HG02759 (cell line): ENCODE measurements around the gene NKX3-2.

Source experiments
- ATAC-seq: cut with Tn5 transposase; IDR thresholded peaks from one replicate; pipeline ENCODE4 v1.9.1; 2021; ENCODE audit warnings: mild to moderate bottlenecking, moderate library complexity; ENCODE audit not compliant: unreplicated experiment

Gene NKX3-2

DNA sequence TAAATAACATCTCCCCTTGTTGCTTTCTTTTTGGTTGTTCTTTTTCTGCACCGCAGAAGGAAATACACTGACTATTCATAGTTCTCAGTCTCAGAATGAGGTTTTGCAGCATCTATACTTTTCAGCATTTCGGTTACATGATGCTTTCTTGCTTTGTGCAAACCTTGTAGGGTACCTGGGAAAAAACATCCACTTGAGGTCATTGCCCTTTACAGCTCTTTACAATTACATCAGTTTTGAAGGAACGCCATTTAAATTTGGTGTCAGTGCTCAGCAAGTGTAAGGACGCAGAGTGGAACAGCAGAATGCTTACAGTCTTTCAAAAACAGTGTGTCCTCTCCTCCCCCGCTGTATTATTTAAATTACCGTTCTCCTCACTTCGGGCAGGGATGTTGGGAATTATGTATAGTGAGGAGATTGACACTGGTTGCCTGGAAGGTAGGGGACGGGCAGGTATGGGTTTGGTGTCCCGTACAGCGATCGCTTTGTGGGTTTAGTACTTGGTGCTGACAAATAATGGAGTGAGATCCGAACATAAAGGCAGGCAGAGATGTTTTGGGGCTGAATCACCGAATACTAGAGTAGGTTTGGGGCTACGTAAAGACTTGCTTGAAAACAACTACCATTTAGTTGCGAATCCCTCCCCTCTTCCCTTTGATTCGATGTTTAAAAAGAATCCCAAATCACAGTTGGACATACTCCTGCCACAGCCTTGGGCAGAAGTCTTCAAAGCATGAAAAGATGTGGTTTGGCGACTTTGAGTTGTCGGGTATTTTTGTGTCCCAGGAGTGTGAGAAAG lies 2.0 kb upstream of the NKX3-2 start:
- ATAC-seq: no peak

DNA sequence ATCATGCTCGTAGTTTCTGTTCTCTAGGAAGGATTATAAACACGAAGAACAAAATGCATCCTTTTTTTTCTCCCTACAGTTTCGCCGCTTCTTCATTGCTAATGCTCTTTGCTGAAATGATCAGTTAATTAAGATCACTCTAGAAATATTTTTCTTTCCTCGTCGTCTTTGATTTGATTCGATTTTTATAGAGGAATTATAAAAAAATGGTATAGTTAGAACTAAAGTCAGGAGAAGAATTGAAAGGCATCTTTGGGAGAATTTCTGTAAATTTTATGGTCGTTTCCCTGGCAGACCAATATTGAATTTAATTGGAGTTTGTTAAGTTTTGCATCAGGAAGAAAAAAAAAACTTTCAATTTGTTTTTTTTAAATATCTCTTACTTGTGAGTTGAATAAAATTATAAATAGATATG lies 1.1 kb upstream of the NKX3-2 start:
- ATAC-seq: no peak

DNA sequence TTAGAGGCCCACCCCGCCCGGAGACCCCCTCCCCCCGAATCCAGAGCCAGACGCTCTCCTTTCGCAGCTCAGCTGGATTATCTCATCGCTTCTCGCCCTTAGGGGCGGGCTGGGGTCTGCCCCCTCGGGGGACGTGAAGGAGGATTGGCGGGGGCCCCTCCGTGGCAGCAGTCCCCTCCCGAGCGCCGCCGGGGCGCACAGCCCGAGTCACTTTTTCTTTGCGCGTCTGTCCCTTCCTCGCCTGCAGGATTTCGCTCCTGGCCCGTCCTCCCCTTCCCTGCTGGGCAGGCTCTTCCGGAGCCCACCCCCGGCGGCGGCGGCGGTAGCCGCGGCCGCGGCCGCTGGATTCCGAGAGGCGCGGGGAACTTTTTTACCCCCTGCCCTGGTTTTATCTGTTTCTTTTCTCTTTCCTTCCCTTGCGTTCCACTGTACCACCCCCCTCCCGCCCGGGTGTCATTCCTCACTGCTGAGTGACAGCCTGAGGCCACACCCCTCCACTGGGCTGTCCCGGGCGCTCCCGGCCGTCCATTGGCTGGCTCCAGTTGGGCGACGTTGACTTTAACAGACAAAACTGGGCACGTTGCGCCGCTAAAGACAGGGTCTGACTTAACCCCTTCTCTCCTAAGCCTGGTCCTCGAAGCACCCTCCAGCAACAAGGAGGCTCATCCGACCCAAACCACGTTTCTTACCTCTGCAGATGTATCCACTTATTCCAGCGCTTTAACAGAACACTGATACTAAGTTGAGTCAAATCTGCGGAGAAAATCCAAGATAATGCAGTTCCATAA lies 492 bp upstream of the NKX3-2 start:
- peak; percentile 62 for ATAC-seq

DNA sequence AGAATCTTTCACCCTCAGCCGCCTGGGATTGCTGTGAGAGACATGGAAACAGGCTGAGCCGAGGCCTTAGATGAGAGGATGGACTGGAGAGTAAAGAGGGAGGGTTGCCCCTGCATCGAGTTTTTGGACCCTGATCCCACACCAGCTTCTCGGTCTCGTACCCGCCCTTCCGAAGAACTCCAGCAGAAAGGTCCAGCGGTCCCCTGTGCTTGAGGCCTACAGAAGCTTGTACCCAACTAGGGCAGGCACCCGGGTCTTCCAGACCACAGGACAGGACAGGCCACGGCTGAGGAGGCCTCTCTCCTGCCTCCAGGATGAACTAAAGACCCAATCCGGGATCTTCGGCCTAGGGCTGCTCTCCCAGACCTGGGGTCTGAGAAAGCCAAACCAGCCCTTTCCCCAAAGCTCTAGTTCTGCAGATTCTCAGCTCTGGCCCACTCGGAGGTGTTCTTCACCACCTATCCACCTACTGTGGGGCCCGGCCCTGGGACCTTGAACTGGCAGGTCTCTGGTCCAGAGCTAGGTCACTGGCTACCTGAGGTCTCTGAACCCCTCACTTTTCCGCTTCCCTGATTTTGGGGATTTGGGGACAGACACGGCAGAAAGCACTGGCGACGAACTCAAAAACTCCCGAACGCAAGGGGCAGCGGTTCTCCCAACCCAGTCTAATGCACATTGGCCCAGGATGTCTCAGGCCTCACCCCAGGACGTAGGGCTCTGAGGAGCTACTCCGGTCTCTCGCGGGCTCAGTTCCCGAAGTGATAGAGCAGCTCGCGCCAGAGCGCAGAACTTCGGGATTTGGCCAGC lies 1.1 kb downstream of the NKX3-2 start:
- ATAC-seq: no peak

GRCh38 chr4:13542577-13543031 lies 1.7 kb downstream of the NKX3-2 start:
- no peak for ATAC-seq

GRCh38 chr4:13541720-13542576 lies 2.4 kb downstream of the NKX3-2 start:
- ATAC-seq: peak; percentile 35

- no peak for ATAC-seq
Measured at GRCh38 chr4:13541176-13541604, 3.1 kb downstream of the NKX3-2 start.

GRCh38 chr4:13540446-13541175 lies 3.7 kb downstream of the NKX3-2 start:
- no peak for ATAC-seq

DNA sequence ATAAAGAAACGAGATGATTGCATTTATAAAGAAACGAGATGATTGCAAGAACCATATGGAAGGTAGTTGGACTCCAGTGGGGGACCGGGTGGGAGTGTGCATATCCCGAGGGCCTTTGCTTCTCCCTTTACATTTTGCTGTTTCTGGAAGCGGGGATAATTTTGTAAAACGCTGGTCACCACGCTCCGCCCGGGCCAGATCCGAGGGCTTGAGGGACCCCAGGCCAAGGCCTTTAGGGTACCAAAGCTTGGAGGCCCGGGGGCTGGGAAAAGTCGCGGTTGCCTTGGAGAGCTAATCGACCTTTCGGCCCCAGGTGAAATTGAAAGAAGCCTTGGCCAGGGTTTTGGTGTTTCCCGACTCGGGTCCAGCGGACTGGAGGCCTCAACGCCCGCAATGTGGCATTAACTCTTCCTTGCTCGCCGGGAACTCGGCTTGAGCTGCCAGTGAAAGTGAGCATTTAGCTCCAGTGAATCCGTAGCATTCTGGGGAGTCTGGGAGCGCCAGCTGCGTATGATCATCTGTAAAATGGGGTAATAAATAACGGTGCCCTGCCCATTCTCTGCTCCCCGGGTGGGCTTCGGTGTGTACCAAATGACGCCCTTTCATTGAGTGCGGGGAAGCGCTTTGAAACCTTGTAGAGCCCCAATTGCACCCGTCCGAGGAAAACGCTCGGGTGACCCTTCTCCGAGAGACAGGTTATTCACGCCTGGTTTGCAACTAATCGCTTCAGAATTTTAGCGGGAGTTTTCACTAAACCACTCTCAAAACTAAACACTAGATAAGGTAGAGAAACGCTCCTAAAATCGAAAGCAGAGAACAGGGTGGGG lies 4.5 kb downstream of the NKX3-2 start:
- no peak for ATAC-seq

GRCh38 chr4:13539047-13539618 lies 5.2 kb downstream of the NKX3-2 start:
- no peak for ATAC-seq

DNA sequence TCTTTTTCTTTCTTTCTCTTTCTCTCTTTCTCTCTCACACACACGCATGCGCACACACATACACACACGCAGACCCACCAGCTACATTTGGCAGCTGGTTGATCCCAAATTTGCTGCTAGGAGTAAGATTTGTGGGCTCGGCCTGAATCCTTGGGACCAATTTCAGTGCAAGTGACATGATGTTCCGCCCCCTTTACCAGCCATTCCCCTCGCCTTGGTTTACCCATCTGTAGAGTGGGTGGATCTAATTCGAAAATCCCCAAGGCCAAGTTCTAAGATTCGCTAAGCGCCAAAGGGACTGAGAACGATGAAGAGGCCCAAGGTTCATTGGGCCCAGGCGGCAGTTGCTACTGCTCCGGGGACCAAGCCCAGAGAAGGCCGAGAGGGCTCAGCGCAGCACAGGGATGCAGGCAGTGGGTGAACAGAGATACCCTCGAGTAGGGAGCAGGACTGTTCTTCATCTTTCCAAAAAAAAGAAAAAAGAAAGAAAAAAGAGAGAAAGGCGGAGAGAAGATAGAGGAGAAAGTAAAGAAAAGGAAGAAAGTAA lies 5.8 kb downstream of the NKX3-2 start:
- ATAC-seq: no peak

- no peak for ATAC-seq
Measured at GRCh38 chr4:13537832-13538177, 6.5 kb downstream of the NKX3-2 start.

GRCh38 chr4:13537011-13537831 lies 7.1 kb downstream of the NKX3-2 start:
- ATAC-seq: no peak

DNA sequence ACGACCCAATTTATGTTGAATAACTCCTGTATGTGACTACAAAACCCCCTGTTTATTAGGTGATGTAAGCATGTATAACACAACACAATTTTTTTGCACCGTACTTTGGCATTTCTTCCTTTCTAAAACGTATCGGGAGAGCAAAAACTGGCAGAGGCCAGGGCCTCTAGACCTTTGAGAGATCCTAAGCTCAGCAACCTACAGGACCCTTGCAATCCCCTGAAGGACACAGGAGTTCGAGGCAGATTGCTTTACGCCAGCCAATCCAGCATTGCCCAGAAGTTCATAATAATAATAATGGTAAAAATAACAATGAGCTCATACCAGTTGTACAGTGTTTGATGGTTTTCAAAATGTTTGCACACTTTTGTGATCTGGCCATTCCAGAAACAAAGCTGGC lies 7.7 kb downstream of the NKX3-2 start:
- no peak for ATAC-seq

GRCh38 chr4:13535708-13536361 lies 8.5 kb downstream of the NKX3-2 start:
- ATAC-seq: no peak

DNA sequence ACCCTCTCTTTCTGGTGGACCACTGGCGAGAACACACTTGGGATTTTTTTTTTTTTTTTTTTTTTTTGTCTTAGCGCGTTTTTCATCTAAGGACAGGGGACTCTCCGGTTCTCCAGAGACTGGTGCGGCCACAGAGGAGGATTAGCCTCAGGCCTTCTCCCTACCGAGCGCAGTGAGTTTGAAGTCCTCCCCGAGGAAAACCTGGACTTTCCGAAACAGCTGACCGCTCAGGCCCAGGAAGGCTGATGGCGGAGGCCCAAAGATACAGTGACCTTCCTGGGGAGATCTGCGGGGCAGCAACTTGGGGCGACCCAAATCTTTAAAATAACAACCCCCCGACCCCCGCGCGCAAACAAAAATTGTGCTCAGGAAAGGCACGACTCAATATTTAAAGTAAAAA lies 9.2 kb downstream of the NKX3-2 start:
- ATAC-seq: no peak
